Measurements from ENCODE around the gene KMT2C. TPM values are rescaled to one million over a fixed set of nuclear protein-coding genes. Genes with fewer than 3 reads are reported as not detected.

KMT2C gene
- total RNA-seq, 2 donors from 2014 or later, result 70.0 to 110 TPM

DNA sequence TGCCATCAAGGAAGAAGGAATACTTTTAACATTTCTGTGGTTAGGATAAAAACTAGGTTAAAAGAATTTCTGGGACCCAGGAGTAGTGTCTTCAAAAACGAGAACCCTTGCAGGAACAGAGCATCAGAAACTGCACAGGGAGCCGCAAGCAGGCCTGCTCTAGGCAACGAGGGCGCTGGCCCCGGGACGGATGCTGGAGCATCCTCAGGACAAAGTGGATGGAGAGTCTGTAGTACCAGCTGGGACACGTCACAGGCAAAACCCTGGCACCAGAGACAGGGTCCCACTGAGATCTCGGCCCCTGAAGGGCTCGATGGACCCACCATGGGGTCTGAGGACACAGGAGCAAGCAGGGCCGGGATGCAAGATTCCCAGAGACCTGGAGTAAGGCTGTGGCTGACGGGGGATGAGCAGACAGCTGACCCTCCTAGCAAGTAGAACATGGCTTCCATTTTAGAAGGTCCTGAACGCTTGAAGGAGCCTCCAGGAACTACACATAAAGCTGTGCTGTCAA is 303.8 kb downstream of the KMT2C start:
- ATAC-seq (ENCODE audit: insufficient number of reproducible peaks, low FRiP score, low read depth) (no peak), DNase-seq (ENCODE audit: low spot score) (no peak)
- Histone ChIP-seq H3K9me3 (no peaks in the 10 kb centered on the region), H3K27me3 (replicated peaks; ENCODE audit: insufficient read depth) (no peaks in the 10 kb centered on the region), H3K4me3 (no peak overlapping the region), H3K36me3 (peaks cover 32% of the 10 kb centered on the region), H3K27ac (no peak overlapping the region), H3K4me1 (ENCODE audit: control insufficient read depth in 1 of 2, low read depth in 2 of 2) (peaks cover 0 to 4% of the 10 kb centered on the region in 2 donors)
- TF ChIP-seq CTCF (IDR thresholded peaks at IDR 0.05), result no peak

DNA sequence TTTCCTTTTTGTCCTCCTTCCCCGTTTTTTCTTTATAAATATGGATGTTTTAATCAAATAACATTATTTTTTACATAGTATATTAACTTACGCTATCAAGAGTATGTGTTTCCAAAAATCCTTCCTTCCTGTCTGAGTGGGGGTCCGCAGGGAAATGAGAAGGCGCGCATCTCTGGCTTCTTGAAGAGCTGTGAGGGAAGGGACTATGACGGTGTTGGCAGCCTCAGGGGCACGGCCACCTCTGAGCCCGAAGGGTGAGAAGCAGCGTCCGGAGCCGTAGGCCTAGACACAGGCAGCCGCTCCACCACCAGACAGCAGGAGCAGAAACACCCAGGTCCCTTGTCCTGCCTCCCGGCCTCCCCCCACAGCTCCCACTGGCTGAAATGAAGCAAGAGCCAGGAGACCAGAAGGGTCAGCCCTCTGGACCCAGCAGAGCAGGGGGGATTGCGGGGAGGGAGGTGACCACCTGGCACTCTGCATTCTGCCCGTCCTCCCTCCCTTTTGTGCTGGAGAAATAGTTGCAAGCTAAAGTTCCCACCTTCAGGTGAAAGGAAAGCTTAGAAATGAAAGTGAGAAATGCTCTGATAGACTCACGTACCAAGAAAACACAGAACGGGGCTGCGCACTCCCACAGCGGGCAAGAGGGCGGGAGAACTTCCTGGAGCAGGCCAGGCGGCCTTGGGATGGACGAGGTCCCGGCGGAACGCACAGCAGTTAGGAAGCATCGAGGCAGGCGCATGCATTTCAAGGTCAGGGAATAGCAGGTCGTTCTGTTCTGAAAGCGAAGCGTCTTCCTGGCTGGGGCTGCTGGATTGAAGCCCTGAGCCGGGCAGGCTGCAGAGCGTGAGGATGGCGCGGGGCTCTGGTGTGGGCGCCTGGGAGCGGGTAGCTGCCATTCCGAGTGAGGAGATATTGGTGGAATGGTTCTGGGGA is 304.9 kb downstream of the KMT2C start:
- Histone ChIP-seq H3K9me3 (no peaks in the 10 kb centered on the region), H3K36me3 (peaks cover 33% of the 10 kb centered on the region), H3K27ac (no peak overlapping the region), H3K4me1 (ENCODE audit: control insufficient read depth in 1 of 2, low read depth in 2 of 2) (no peaks in the 10 kb centered on the region), H3K27me3 (replicated peaks; ENCODE audit: insufficient read depth) (no peaks in the 10 kb centered on the region), H3K4me3 (no peak overlapping the region)
- ATAC-seq (ENCODE audit: insufficient number of reproducible peaks, low FRiP score, low read depth) (no peak), DNase-seq (ENCODE audit: low spot score) (no peak)
- no peak for TF ChIP-seq CTCF (IDR thresholded peaks at IDR 0.05)

- no peak for TF ChIP-seq CTCF (IDR thresholded peaks at IDR 0.05)
- Histone ChIP-seq H3K4me1 (ENCODE audit: control insufficient read depth in 1 of 2, low read depth in 2 of 2) (no peaks in the 10 kb centered on the region), H3K4me3 (no peak overlapping the region), H3K36me3 (peaks cover 36% of the 10 kb centered on the region), H3K27me3 (replicated peaks; ENCODE audit: insufficient read depth) (no peaks in the 10 kb centered on the region), H3K9me3 (no peaks in the 10 kb centered on the region), H3K27ac (no peak overlapping the region)
- ATAC-seq (ENCODE audit: insufficient number of reproducible peaks, low FRiP score, low read depth) (no peak), DNase-seq (ENCODE audit: low spot score) (no peak)
Measured at GRCh38 chr7:152129682-152130081, 306.1 kb downstream of the KMT2C start.

DNA sequence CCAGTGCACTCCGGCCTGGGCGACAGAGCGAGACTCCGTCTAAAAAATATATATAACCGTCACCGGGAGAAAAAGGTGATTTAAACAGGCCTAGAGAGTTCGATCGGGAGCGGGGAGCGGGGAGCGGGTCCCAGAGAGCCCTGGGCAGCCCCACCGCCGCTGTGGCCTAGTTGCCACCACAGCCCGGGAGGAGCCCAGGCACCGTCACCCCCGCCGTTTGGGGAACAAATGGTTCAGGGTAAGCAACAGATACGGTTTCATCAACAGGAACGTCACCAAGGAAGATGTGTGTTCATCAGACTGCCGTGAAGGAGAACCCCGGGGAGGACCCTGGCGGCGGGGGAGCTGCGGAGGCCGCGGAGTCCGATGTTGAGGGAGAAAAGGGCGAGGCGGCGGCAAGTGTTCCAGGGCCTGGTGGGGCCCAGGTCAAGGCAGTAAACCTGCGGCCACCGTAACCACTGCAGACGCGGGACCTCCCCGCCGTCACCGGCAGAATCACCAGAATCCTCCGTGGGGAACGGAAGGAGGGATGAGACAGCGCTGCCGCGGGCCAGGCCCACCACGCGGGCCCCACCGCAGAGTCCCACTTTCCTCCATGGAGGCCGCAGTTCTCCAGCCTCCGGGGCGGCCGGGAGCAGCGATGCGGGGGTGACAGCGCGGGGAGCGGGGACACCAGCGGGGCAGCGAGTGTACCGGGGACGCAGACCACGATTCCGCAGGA is 306.9 kb downstream of the KMT2C start:
- Histone ChIP-seq H3K9me3 (no peaks in the 10 kb centered on the region), H3K36me3 (peaks cover 42% of the 10 kb centered on the region), H3K27ac (no peak overlapping the region), H3K4me3 (no peak overlapping the region), H3K27me3 (replicated peaks; ENCODE audit: insufficient read depth) (no peaks in the 10 kb centered on the region), H3K4me1 (ENCODE audit: control insufficient read depth in 1 of 2, low read depth in 2 of 2) (no peaks in the 10 kb centered on the region)
- ATAC-seq (ENCODE audit: insufficient number of reproducible peaks, low FRiP score, low read depth) (no peak), DNase-seq (ENCODE audit: low spot score) (no peak)
- TF ChIP-seq CTCF (IDR thresholded peaks at IDR 0.05), result no peak

DNA sequence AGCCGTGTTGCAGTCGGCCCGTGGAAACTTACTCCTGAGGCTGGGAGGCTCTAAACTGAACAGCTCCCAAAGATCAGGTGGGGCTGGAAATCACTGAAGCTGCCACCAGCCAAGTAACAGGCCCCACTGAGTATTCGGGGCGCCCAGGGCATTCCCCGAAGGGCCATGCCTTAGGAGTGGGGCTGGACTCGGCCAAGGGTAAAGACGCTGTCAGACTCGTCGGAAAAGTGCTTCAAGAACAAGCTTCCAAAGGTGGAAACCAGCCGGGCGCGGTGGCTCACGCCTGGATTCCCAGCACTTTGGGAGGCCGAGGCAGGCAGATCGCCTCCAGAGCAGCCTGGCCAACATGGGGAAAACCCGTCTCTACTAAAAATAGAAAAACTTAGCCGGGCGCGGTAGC is 307.6 kb downstream of the KMT2C start:
- TF ChIP-seq CTCF (IDR thresholded peaks at IDR 0.05), result no peak
- Histone ChIP-seq H3K27me3 (replicated peaks; ENCODE audit: insufficient read depth) (no peaks in the 10 kb centered on the region), H3K27ac (no peak overlapping the region), H3K4me1 (ENCODE audit: control insufficient read depth in 1 of 2, low read depth in 2 of 2) (no peaks in the 10 kb centered on the region), H3K36me3 (peaks cover 40% of the 10 kb centered on the region), H3K9me3 (no peaks in the 10 kb centered on the region), H3K4me3 (no peak overlapping the region)
- DNase-seq (ENCODE audit: low spot score), result no peak
- ATAC-seq (ENCODE audit: insufficient number of reproducible peaks, low FRiP score, low read depth), result no peak
